ENCODE data around the gene SLMAP.

DNA sequence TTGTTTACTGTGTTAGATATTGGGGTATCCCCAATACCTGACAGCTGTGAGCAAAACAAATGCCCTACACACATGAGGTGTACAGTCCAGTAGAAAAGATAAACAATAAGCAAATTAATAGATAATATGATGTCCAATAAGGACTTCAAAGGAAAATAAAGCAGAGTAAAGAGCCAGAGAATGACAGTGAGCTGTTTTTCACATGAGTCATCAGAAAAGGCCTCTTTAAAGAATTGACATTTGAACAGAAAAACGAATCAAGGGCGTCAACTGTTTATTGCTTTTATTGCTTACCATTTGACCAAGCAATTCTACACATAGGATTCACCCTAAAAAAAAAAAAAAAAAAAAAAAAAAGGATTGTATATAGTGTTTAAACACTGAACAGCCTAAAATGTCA is 155.5 kb downstream of the SLMAP start:
- TF ChIP-seq TAF1 (IDR thresholded peaks at IDR 0.05; ENCODE audit: low read depth, low read length): no peak
- TF ChIP-seq POLR2A (IDR thresholded peaks at IDR 0.05; ENCODE audit: low read depth, low read length): no peak
- TF ChIP-seq POLR2AphosphoS5 (IDR thresholded peaks at IDR 0.05; ENCODE audit: low read depth, low read length): no peak
- no peak for TF ChIP-seq SPI1 (IDR thresholded peaks at IDR 0.05; ENCODE audit: low read depth, low read length)
- no peak for TF ChIP-seq PAX5 (IDR thresholded peaks at IDR 0.05; ENCODE audit: insufficient read depth, low read length, severe bottlenecking)
- TF ChIP-seq POU2F2 (IDR thresholded peaks at IDR 0.05; ENCODE audit: low read depth, low read length): no peak
